ENCODE data around the gene LMF1.

DNA sequence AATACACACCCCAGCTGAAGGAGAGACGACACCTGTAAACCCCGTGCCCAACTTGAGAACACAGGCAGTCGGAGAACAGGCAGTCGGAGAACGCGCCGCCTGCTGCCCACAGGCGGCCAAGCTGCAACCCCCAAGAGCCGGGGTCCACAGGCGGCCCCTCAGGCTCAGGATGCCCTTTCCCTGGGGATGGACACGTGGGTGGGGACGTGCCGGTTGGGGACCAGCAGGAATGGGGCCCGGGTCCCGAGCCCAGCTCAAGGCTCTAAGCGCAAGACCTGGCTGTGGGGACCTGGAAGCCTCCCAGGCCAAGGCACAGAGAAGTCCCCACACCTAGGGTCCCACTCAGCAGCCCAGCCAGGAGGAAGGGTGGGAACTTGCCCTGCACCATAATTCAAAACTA, 90.8 kb downstream of the LMF1 start:
- TF ChIP-seq POLR2A (IDR thresholded peaks at IDR 0.05), result no peak
- no peak for TF ChIP-seq POLR2AphosphoS5 (IDR thresholded peaks at IDR 0.05)

Data from upper lobe of left lung (tissue), 4 donors.